HepG2 (cell line): ENCODE measurements around the gene NUTF2. TPM values are rescaled to one million over a fixed set of nuclear protein-coding genes. Genes with fewer than 3 reads are reported as not detected.

ENCODE experiments used
- HHEX ChIP-seq: IDR thresholded peaks from 2 replicates; pipeline ENCODE4 v1.6.1; 2016; ENCODE audit warnings: control low read depth
- IKZF5 ChIP-seq: IDR thresholded peaks from 2 replicates; pipeline ENCODE4 v1.6.1; 2018; ENCODE audit warnings: missing genetic modification reagents, mild to moderate bottlenecking, missing compliant biosample characterization
- MIER3 ChIP-seq: IDR thresholded peaks from 2 replicates; pipeline ENCODE4 v1.6.1; 2016; ENCODE audit warnings: missing compliant biosample characterization, borderline replicate concordance
- MYC ChIP-seq: sonication (generic); formaldehyde crosslinking; IDR thresholded peaks from 2 replicates; pipeline ENCODE4 v1.9.0; 2021; ENCODE audit warnings: missing genetic modification reagents, borderline replicate concordance
- SCMH1 ChIP-seq: sonication (generic); formaldehyde crosslinking; IDR thresholded peaks from 2 replicates; pipeline ENCODE4 v1.9.0; 2021; ENCODE audit warnings: missing genetic modification reagents, mild to moderate bottlenecking, borderline replicate concordance
- SMAD3 ChIP-seq: sonication (generic); formaldehyde crosslinking; IDR thresholded peaks from 2 replicates; pipeline ENCODE4 v1.4.0; 2020; ENCODE audit warnings: missing genetic modification reagents
- SMAD9 ChIP-seq: sonication (generic); formaldehyde crosslinking; IDR thresholded peaks from 2 replicates; pipeline ENCODE4 v1.5.1; 2020; ENCODE audit warnings: mild to moderate bottlenecking, missing genetic modification reagents
- TARDBP ChIP-seq: sonication (generic); formaldehyde crosslinking; IDR thresholded peaks from 2 replicates; pipeline ENCODE4 v1.8.0; 2022; ENCODE audit warnings: mild to moderate bottlenecking, missing genetic modification reagents
- ZFAT ChIP-seq: sonication (generic); formaldehyde crosslinking; conservative IDR thresholded peaks from 2 replicates; pipeline ENCODE4 v1.8.1; 2023; ENCODE audit warnings: missing genetic modification reagents, inconsistent platforms
- ZNF609 ChIP-seq: sonication (generic); formaldehyde crosslinking; IDR thresholded peaks from 2 replicates; pipeline ENCODE4 v1.4.0; 2020; ENCODE audit warnings: mild to moderate bottlenecking, missing genetic modification reagents, borderline replicate concordance
- ZNF747 ChIP-seq: sonication (generic); formaldehyde crosslinking; IDR thresholded peaks from 2 replicates; pipeline ENCODE4 v1.8.1; 2023; ENCODE audit warnings: missing genetic modification reagents, mild to moderate bottlenecking, borderline replicate concordance
- ZNF777 ChIP-seq: sonication (generic); formaldehyde crosslinking; IDR thresholded peaks from 2 replicates; pipeline ENCODE4 v1.4.0; 2020; ENCODE audit warnings: missing genetic modification reagents
- polyA plus RNA-seq, 8 experiments: library from polyadenylated mRNA; depleted of rRNA in 3 of 8; stranded (reverse) in 7 of 8; unstranded in 1 of 8; fragments of >200 nt; fragmentation: Illumina TruSeq in 4 of 8; extraction: Trizol in 4 of 8; gene quantifications; 2 replicates each; pipeline versions ENCODE4 v1.2.1 to v1.2.3, GENCODE V29; 2011 to 2016; ENCODE audit warnings: low read depth in 4 of 8, missing spikeins in 1 of 8, mixed read lengths in 1 of 8; ENCODE audit not compliant: insufficient read depth in 1 of 8
- total RNA-seq, 5 experiments: library from RNA; depleted of rRNA; stranded (reverse); fragments of >200 nt; fragmentation: Illumina TruSeq; extraction: Trizol; gene quantifications; 2 replicates each; pipeline ENCODE4 v1.2.3, GENCODE V29; 2016; ENCODE audit warnings: low read depth in 1 of 5
- TF ChIP-seq, protein P1 (sequence below): sonication (generic); formaldehyde crosslinking; IDR thresholded peaks from 2 replicates; pipeline ENCODE4 v1.5.1; 2020; ENCODE audit warnings: mild to moderate bottlenecking, missing genetic modification reagents, borderline replicate concordance
- TF ChIP-seq, protein P2 (sequence below): IDR thresholded peaks from 2 replicates; pipeline ENCODE4 v1.6.1; 2012; ENCODE audit warnings: inconsistent platforms
- TF ChIP-seq, protein P3 (sequence below): fragments of 450-650 bp; IDR thresholded peaks from 2 replicates; pipeline ENCODE4 v1.6.1; 2016

Gene NUTF2
- total and polyA plus RNA-seq, 2 of the 13 experiments (the other 11 are each of a cell fraction or from before 2014, with no cell fraction given) = 168 to 214 TPM

GRCh38 chr16:67806428-67807147 lies 40.1 kb upstream of the NUTF2 start, which contains the start of the genes RANBP10 and TSNAXIP1 (continued):
- TF ChIP-seq, protein P1, sequence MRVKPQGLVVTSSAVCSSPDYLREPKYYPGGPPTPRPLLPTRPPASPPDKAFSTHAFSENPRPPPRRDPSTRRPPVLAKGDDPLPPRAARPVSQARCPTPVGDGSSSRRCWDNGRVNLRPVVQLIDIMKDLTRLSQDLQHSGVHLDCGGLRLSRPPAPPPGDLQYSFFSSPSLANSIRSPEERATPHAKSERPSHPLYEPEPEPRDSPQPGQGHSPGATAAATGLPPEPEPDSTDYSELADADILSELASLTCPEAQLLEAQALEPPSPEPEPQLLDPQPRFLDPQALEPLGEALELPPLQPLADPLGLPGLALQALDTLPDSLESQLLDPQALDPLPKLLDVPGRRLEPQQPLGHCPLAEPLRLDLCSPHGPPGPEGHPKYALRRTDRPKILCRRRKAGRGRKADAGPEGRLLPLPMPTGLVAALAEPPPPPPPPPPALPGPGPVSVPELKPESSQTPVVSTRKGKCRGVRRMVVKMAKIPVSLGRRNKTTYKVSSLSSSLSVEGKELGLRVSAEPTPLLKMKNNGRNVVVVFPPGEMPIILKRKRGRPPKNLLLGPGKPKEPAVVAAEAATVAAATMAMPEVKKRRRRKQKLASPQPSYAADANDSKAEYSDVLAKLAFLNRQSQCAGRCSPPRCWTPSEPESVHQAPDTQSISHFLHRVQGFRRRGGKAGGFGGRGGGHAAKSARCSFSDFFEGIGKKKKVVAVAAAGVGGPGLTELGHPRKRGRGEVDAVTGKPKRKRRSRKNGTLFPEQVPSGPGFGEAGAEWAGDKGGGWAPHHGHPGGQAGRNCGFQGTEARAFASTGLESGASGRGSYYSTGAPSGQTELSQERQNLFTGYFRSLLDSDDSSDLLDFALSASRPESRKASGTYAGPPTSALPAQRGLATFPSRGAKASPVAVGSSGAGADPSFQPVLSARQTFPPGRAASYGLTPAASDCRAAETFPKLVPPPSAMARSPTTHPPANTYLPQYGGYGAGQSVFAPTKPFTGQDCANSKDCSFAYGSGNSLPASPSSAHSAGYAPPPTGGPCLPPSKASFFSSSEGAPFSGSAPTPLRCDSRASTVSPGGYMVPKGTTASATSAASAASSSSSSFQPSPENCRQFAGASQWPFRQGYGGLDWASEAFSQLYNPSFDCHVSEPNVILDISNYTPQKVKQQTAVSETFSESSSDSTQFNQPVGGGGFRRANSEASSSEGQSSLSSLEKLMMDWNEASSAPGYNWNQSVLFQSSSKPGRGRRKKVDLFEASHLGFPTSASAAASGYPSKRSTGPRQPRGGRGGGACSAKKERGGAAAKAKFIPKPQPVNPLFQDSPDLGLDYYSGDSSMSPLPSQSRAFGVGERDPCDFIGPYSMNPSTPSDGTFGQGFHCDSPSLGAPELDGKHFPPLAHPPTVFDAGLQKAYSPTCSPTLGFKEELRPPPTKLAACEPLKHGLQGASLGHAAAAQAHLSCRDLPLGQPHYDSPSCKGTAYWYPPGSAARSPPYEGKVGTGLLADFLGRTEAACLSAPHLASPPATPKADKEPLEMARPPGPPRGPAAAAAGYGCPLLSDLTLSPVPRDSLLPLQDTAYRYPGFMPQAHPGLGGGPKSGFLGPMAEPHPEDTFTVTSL = no peak; the same call in 1 of the 2 replicates
- TF ChIP-seq SMAD9 (CRISPR knock-in tag) (peak; percentile 84), SMAD3 (CRISPR knock-in tag) (peak; percentile 55; the same call in 1 of the 2 replicates), MYC (CRISPR knock-in tag) (peak; percentile 32; the same call in 1 of the 2 replicates), HHEX (CRISPR knock-in tag) (no peak), MIER3 (CRISPR knock-in tag) (peak; percentile 38), ZNF777 (0 out of 2 replicates have a peak, but pooled peaks have one; percentile 9), TARDBP (peak; percentile 42; the same call in 1 of the 2 replicates), ZFAT (no peak), SCMH1 (CRISPR knock-in tag) (no peak), IKZF5 (CRISPR knock-in tag) (peak; percentile 18; the same call in 1 of the 2 replicates), ZNF609 (CRISPR knock-in tag) (0 out of 2 replicates have a peak, but pooled peaks have one; percentile 24), ZNF747 (peak; percentile 91; the same call in 1 of the 2 replicates)
- TF ChIP-seq, protein P2, sequence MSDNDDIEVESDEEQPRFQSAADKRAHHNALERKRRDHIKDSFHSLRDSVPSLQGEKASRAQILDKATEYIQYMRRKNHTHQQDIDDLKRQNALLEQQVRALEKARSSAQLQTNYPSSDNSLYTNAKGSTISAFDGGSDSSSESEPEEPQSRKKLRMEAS = peak; percentile 52; the same call in 1 of the 2 replicates
- TF ChIP-seq, protein P3, sequence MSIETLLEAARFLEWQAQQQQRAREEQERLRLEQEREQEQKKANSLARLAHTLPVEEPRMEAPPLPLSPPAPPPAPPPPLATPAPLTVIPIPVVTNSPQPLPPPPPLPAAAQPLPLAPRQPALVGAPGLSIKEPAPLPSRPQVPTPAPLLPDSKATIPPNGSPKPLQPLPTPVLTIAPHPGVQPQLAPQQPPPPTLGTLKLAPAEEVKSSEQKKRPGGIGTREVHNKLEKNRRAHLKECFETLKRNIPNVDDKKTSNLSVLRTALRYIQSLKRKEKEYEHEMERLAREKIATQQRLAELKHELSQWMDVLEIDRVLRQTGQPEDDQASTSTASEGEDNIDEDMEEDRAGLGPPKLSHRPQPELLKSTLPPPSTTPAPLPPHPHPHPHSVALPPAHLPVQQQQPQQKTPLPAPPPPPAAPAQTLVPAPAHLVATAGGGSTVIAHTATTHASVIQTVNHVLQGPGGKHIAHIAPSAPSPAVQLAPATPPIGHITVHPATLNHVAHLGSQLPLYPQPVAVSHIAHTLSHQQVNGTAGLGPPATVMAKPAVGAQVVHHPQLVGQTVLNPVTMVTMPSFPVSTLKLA = peak; percentile 32
